IPS-18a (cell line): Measurements from ENCODE around the gene NAV2.

ENCODE experiments used
- H3K27ac ChIP-seq: one replicate; pipeline ENCODE4 v1.5.1; 2013; ENCODE audit warnings: low read length
- H3K27me3 ChIP-seq: one replicate; pipeline ENCODE4 v1.6.1; 2013; ENCODE audit warnings: mild to moderate bottlenecking, low read length; ENCODE audit not compliant: control insufficient read depth, insufficient read depth
- H3K36me3 ChIP-seq: one replicate; pipeline ENCODE4 v1.6.1; 2013; ENCODE audit warnings: low read depth, low read length; ENCODE audit not compliant: control insufficient read depth
- H3K4me1 ChIP-seq: one replicate; pipeline ENCODE4 v1.6.1; 2013; ENCODE audit warnings: low read depth, low read length; ENCODE audit not compliant: control insufficient read depth
- H3K4me3 ChIP-seq: one replicate; pipeline ENCODE4 v1.5.1; 2013; ENCODE audit warnings: low read length
- H3K9ac ChIP-seq: one replicate; pipeline ENCODE4 v1.6.1; 2013; ENCODE audit warnings: mild to moderate bottlenecking, low read length, moderate library complexity
- H3K9me3 ChIP-seq: one replicate; pipeline ENCODE4 v1.6.1; 2013; ENCODE audit warnings: low read depth, low read length; ENCODE audit not compliant: control insufficient read depth

Gene NAV2

GRCh38 chr11:19756675-19757475 is 44.2 kb downstream of the NAV2 start:
- H3K9ac ChIP-seq, result no peak overlapping the region

DNA sequence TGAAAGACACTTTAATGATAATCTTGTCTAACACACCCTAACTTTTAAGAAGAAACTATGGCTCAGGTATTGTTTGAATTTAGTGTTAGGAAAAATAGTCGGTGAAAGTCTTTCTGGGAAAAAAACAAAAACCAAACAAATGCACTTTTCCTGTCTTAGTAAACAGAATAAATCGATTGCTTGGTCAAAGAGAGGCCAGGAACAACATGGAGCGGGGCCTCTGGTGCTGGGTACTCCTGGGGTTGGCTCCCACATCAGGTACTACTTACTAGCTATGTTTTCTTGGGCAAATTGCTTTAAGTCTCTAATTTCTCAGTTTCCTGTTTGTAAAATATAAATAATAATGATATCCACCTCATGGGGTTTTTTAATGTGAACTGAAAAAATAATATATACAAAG is 46.8 kb downstream of the NAV2 start:
- H3K36me3 ChIP-seq, result no peaks in the 10 kb centered on the region
- no peaks in the 10 kb centered on the region for H3K27me3 ChIP-seq
- no peak overlapping the region for H3K4me3 ChIP-seq
- H3K9me3 ChIP-seq, result no peaks in the 10 kb centered on the region
- H3K4me1 ChIP-seq, result peaks cover 29% of the 10 kb centered on the region
- H3K27ac ChIP-seq, result no peak overlapping the region
- H3K9ac ChIP-seq, result no peak overlapping the region

More at GRCh38 chr11:19756675-19757475, 44.2 kb downstream of the NAV2 start:
- Histone ChIP-seq H3K36me3 (no peaks in the 10 kb centered on the region), H3K27me3 (no peaks in the 10 kb centered on the region), H3K27ac (no peak overlapping the region), H3K9me3 (no peaks in the 10 kb centered on the region), H3K4me3 (no peak overlapping the region), H3K4me1 (peaks cover 32% of the 10 kb centered on the region)

GRCh38 chr11:19762266-19762665 is 49.6 kb downstream of the NAV2 start:
- Histone ChIP-seq H3K27me3 (no peaks in the 10 kb centered on the region), H3K9ac (no peak overlapping the region), H3K4me3 (no peak overlapping the region), H3K9me3 (no peaks in the 10 kb centered on the region), H3K27ac (no peak overlapping the region), H3K36me3 (no peaks in the 10 kb centered on the region), H3K4me1 (peaks cover 22% of the 10 kb centered on the region)

DNA sequence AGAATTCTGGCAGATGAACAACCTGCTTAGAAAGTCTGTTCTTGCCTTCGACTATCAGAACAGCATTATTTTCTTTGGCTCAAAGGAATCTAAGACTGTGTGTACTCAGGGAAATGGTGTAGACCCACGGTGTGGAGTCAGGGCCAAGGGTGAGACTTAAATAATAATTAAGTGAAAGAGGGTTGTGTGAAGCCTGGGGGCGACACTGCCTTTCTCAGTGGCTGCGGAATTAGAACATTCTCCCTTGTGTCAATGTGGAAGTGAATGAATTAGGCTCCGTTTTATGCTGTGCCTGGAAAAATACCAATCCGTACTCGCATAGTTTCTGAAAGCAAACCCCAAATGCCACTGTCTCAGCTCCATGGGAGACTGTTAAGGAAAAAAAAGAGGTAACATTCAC is 50.7 kb downstream of the NAV2 start:
- no peaks in the 10 kb centered on the region for H3K9me3 ChIP-seq
- peaks cover 22% of the 10 kb centered on the region for H3K4me1 ChIP-seq

GRCh38 chr11:19766206-19766605 is 53.6 kb downstream of the NAV2 start:
- no peak overlapping the region for H3K27ac ChIP-seq
- no peaks in the 10 kb centered on the region for H3K36me3 ChIP-seq
- no peaks in the 10 kb centered on the region for H3K27me3 ChIP-seq
- no peak overlapping the region for H3K4me3 ChIP-seq
- H3K9me3 ChIP-seq, result no peaks in the 10 kb centered on the region
- H3K4me1 ChIP-seq, result peaks cover 28% of the 10 kb centered on the region
- no peak overlapping the region for H3K9ac ChIP-seq

More for the DNA sequence above, 50.7 kb downstream of the NAV2 start:
- H3K4me3 ChIP-seq, result no peak overlapping the region
- no peak overlapping the region for H3K9ac ChIP-seq
- no peaks in the 10 kb centered on the region for H3K36me3 ChIP-seq
- no peaks in the 10 kb centered on the region for H3K27me3 ChIP-seq
- H3K27ac ChIP-seq, result no peak overlapping the region

DNA sequence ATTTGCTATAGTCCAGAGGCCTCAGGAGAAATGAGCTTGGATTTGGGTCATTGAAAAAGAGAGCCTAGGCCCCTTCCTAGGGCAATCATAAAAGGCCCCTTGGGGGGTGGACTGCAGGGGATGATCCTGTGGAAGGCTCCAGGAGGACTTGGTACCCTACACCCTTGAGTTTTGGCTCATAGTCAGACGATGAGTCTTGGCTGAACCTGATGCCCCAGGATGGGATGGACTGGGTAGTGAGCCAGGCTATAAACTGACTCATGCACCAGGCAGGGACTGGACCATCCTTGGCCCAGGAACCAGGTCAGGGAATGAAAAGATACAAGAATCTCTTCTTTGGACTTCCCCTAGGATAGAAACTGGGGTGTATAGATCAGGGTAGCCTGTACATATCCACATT is 54.2 kb downstream of the NAV2 start:
- H3K9ac ChIP-seq, result no peak overlapping the region
- no peak overlapping the region for H3K4me3 ChIP-seq
- no peaks in the 10 kb centered on the region for H3K9me3 ChIP-seq
- peaks cover 30% of the 10 kb centered on the region for H3K4me1 ChIP-seq
- H3K27me3 ChIP-seq, result no peaks in the 10 kb centered on the region
- H3K36me3 ChIP-seq, result no peaks in the 10 kb centered on the region
- H3K27ac ChIP-seq, result no peak overlapping the region

DNA sequence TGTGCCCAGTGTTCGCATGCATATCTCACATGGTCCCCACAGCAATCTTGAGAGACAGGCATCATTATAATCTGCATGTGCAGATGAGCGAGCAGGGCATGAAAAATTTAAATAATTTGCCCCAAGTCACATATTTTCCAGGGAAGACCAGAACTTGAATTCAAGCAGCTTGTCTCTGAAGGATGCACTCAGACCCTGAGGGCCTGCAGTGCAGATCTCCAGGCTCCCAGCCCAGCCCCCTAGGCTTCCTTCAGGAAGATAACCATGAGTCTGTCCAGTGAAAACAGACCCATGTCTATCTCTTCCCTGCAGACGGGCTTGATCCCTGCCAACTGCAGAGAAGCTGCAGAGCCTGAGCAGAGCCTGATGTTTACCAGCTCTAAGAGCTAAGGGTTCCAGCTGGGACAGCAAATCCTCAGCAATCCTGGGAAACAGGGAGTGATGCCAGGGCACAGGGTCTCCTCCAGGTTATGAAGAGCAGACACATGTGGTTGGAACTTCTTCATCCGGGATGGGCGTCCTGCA is 55.1 kb downstream of the NAV2 start:
- H3K9me3 ChIP-seq, result no peaks in the 10 kb centered on the region
- H3K27me3 ChIP-seq, result no peaks in the 10 kb centered on the region
- H3K9ac ChIP-seq, result no peak overlapping the region
- no peak overlapping the region for H3K27ac ChIP-seq
- H3K36me3 ChIP-seq, result no peaks in the 10 kb centered on the region
- peaks cover 39% of the 10 kb centered on the region for H3K4me1 ChIP-seq
- H3K4me3 ChIP-seq, result no peak overlapping the region

DNA sequence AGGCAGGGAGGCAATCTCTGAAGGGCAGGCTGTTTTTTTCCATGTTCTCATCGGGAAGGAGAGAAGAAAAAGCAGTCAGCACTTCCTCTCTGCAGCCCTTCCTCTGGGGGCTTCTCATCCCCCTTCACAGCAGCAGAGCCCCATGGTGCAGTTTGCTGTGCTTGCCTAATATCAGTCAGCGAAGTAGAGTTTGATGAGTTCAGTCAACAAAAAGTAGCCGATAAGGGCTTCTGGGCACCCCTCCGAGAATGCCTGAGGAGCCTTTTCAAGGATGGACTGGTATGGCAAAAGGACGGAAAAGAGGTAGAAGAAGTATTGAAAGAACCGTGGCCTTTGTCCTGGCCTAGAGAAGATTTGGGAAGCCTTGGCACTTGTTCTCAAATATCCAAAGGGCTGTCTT is 55.6 kb downstream of the NAV2 start:
- no peaks in the 10 kb centered on the region for H3K27me3 ChIP-seq
- H3K36me3 ChIP-seq, result no peaks in the 10 kb centered on the region
- no peak overlapping the region for H3K27ac ChIP-seq
- H3K4me3 ChIP-seq, result no peak overlapping the region
- peaks cover 42% of the 10 kb centered on the region for H3K4me1 ChIP-seq
- no peak overlapping the region for H3K9ac ChIP-seq
- H3K9me3 ChIP-seq, result no peaks in the 10 kb centered on the region

DNA sequence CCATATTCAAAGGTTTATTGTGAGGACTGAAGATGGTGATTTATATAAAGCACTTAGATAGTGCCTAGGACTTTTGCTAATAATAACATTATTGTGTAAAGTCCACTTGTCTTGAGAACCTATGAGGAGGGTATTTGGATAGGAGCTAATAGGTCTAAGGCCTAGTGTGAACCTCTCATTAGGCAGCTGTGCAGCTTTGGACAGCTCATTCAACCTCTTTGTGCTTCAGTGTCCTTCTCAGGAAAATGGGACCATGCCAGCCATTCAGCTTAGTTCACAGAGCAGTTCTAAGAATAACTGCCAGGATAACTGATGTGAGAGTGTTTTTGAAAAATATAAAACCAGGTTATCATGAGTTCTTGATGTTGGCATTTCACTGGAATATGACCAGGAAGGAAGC is 56.2 kb downstream of the NAV2 start:
- H3K4me1 ChIP-seq, result peaks cover 39% of the 10 kb centered on the region
- H3K9me3 ChIP-seq, result no peaks in the 10 kb centered on the region
- H3K4me3 ChIP-seq, result no peak overlapping the region
- H3K36me3 ChIP-seq, result no peaks in the 10 kb centered on the region
- H3K27me3 ChIP-seq, result no peaks in the 10 kb centered on the region
- H3K27ac ChIP-seq, result no peak overlapping the region
- no peak overlapping the region for H3K9ac ChIP-seq

GRCh38 chr11:19769820-19770219 is 57.2 kb downstream of the NAV2 start:
- Histone ChIP-seq H3K4me1 (peaks cover 38% of the 10 kb centered on the region), H3K9me3 (no peaks in the 10 kb centered on the region), H3K27me3 (no peaks in the 10 kb centered on the region)

DNA sequence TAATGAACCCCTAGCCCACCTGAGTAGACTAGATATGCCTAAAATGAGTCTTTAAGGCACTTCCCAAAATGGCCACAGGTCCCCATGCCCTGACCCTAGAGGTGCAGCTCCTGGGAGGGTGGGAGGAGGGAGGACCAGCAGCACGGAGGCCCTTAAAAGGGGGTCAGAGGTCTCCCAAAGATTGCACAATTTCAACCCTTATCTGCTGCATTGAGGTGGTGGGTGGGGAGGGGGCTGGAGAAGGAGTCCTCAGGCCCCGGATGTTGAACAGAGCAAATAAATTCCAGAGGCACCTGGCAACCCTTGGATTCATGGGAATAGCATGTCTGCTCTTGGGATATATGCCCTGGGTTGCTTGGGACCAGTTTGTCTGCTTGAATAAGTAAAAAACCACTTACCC is 57.6 kb downstream of the NAV2 start:
- H3K9me3 ChIP-seq, result no peaks in the 10 kb centered on the region
- no peak overlapping the region for H3K27ac ChIP-seq
- peaks cover 38% of the 10 kb centered on the region for H3K4me1 ChIP-seq
- H3K4me3 ChIP-seq, result no peak overlapping the region
- no peaks in the 10 kb centered on the region for H3K27me3 ChIP-seq
- no peaks in the 10 kb centered on the region for H3K36me3 ChIP-seq
- H3K9ac ChIP-seq, result no peak overlapping the region

More at GRCh38 chr11:19769820-19770219, 57.2 kb downstream of the NAV2 start:
- no peaks in the 10 kb centered on the region for H3K36me3 ChIP-seq
- H3K27ac ChIP-seq, result no peak overlapping the region
- H3K4me3 ChIP-seq, result no peak overlapping the region
- H3K9ac ChIP-seq, result no peak overlapping the region

- Histone ChIP-seq H3K4me1 (peaks cover 38% of the 10 kb centered on the region), H3K27ac (no peak overlapping the region), H3K9me3 (no peaks in the 10 kb centered on the region), H3K9ac (no peak overlapping the region), H3K27me3 (no peaks in the 10 kb centered on the region), H3K36me3 (no peaks in the 10 kb centered on the region), H3K4me3 (peak overlapping the region; percentile 36)
Measured at GRCh38 chr11:19771463-19771862, 58.8 kb downstream of the NAV2 start.
